Naive B cell (primary cell): ENCODE results near the gene ENDOD1. TPM values are rescaled to one million over a fixed set of nuclear protein-coding genes. Genes with fewer than 3 reads are reported as not detected.
A peak's percentile ranks its signal among the peaks of the same experiment; 100 is the strongest.

ENCODE experiments used
- ATAC-seq, 2 donors: fragments of 150-1000 bp; cut with Tn5 transposase; 2 replicates each; pipeline ENCODE4 v1.10.0; 2021; ENCODE audit warnings: low read depth in 2 of 2, mild to moderate bottlenecking in 2 of 2, moderate library complexity in 2 of 2
- DNase-seq: peaks from one replicate; pipeline ENCODE4 v3.0.0; 2022
- H3K27ac Mint-ChIP-seq, 6 donors: one replicate each; pipeline ENCODE4 v1.8.0; 2020 to 2022; ENCODE audit warnings: mild to moderate bottlenecking in 6 of 6, mixed read lengths in 6 of 6, moderate library complexity in 5 of 6, inconsistent platforms in 2 of 6
- H3K27me3 Mint-ChIP-seq, 3 donors: one replicate each; pipeline ENCODE4 v1.8.0; 2021 to 2022; ENCODE audit warnings: mixed read lengths in 3 of 3, mild to moderate bottlenecking in 1 of 3
- H3K36me3 Mint-ChIP-seq, 2 donors: one replicate each; pipeline ENCODE4 v1.8.0; 2020 to 2022; ENCODE audit warnings: mixed read lengths in 2 of 2, inconsistent platforms in 1 of 2, mild to moderate bottlenecking in 1 of 2
- H3K4me1 Mint-ChIP-seq, 3 donors: one replicate each; pipeline ENCODE4 v1.8.0; 2020 to 2022; ENCODE audit warnings: mixed read lengths in 3 of 3, inconsistent platforms in 1 of 3, mild to moderate bottlenecking in 1 of 3, moderate library complexity in 1 of 3
- H3K4me3 Mint-ChIP-seq, 8 donors: one replicate each; pipeline ENCODE4 v1.8.0; 2020 to 2022; ENCODE audit warnings: mild to moderate bottlenecking in 8 of 8, mixed read lengths in 8 of 8, moderate library complexity in 8 of 8, inconsistent platforms in 2 of 8
- H3K9me3 Mint-ChIP-seq, 7 donors: one replicate each; pipeline ENCODE4 v1.8.0; 2020 to 2022; ENCODE audit warnings: mixed read lengths in 7 of 7, mild to moderate bottlenecking in 5 of 7, inconsistent platforms in 2 of 7, moderate library complexity in 1 of 7
- polyA plus RNA-seq, 6 donors: library from polyadenylated mRNA; unstranded; fragments of 300-500 nt; fragmentation: Illumina TruSeq; gene quantifications; one replicate each; pipeline ENCODE4 v1.2.3, GENCODE V29; 2021; ENCODE audit warnings: low read depth in 6 of 6

Gene ENDOD1
- polyA plus RNA-seq, 6 donors from 2014 or later: 3.8 to 25.1 (median 21.7) TPM

- no peak for ATAC-seq
- H3K4me3 Mint-ChIP-seq: no peak overlapping the region
- no peak for DNase-seq
- no peaks in the 10 kb centered on the region for H3K27me3 Mint-ChIP-seq
- H3K9me3 Mint-ChIP-seq: peaks cover 0 to 3% (median 0%) of the 10 kb centered on the region in 7 donors
- peaks cover 34 to 46% (median 39%) of the 10 kb centered on the region in 3 donors for H3K4me1 Mint-ChIP-seq
- peak overlapping the region in 2 of 6 donors; percentile 24 to 93 for H3K27ac Mint-ChIP-seq
- peaks cover 0 to 18% of the 10 kb centered on the region in 2 donors for H3K36me3 Mint-ChIP-seq
Observed at GRCh38 chr11:95155385-95155784, 65.7 kb downstream of the ENDOD1 start.

- H3K9me3 Mint-ChIP-seq: peaks cover 0 to 3% (median 0%) of the 10 kb centered on the region in 7 donors
- ATAC-seq: no peak
- H3K36me3 Mint-ChIP-seq: peaks cover 0 to 19% of the 10 kb centered on the region in 2 donors
- peak overlapping the region in 1 of 8 donors; percentile 54 for H3K4me3 Mint-ChIP-seq
- H3K27ac Mint-ChIP-seq: peak overlapping the region in 4 of 6 donors; percentile 1 to 13 (median 3)
- no peaks in the 10 kb centered on the region for H3K27me3 Mint-ChIP-seq
- DNase-seq: no peak
- H3K4me1 Mint-ChIP-seq: peaks cover 37 to 42% (median 38%) of the 10 kb centered on the region in 3 donors
Observed at GRCh38 chr11:95156133-95156721, 66.6 kb downstream of the ENDOD1 start.

GRCh38 chr11:95156916-95157541 is 67.4 kb downstream of the ENDOD1 start:
- ATAC-seq (no peak), DNase-seq (no peak)
- H3K4me3 Mint-ChIP-seq: no peak overlapping the region
- peak overlapping the region in 1 of 6 donors; percentile 39 for H3K27ac Mint-ChIP-seq
- peaks cover 30 to 34% (median 32%) of the 10 kb centered on the region in 3 donors for H3K4me1 Mint-ChIP-seq
- H3K27me3 Mint-ChIP-seq: no peaks in the 10 kb centered on the region
- H3K9me3 Mint-ChIP-seq: peaks cover 0 to 3% (median 0%) of the 10 kb centered on the region in 7 donors
- H3K36me3 Mint-ChIP-seq: peaks cover 0 to 19% of the 10 kb centered on the region in 2 donors

- DNase-seq: no peak
- H3K27me3 Mint-ChIP-seq: no peaks in the 10 kb centered on the region
- peaks cover 0 to 19% of the 10 kb centered on the region in 2 donors for H3K36me3 Mint-ChIP-seq
- peaks cover 0 to 3% (median 0%) of the 10 kb centered on the region in 7 donors for H3K9me3 Mint-ChIP-seq
- H3K4me3 Mint-ChIP-seq: no peak overlapping the region
- ATAC-seq: no peak
- H3K27ac Mint-ChIP-seq: no peak overlapping the region
- H3K4me1 Mint-ChIP-seq: peaks cover 22 to 27% (median 27%) of the 10 kb centered on the region in 3 donors
Observed at GRCh38 chr11:95157824-95158223, 68.2 kb downstream of the ENDOD1 start.

GRCh38 chr11:95161248-95161647 is 71.6 kb downstream of the ENDOD1 start:
- Mint-ChIP-seq H3K9me3 (peaks cover 0 to 3% (median 0%) of the 10 kb centered on the region in 7 donors), H3K4me1 (peaks cover 5 to 12% (median 6%) of the 10 kb centered on the region in 3 donors), H3K4me3 (no peak overlapping the region), H3K27ac (peak overlapping the region in 2 of 6 donors; percentile 22 to 39), H3K27me3 (no peaks in the 10 kb centered on the region), H3K36me3 (peaks cover 0 to 19% of the 10 kb centered on the region in 2 donors)
- ATAC-seq (no peak), DNase-seq (no peak)

- Mint-ChIP-seq H3K27ac (peak overlapping the region in 4 of 6 donors; percentile 17 to 54 (median 50)), H3K27me3 (no peaks in the 10 kb centered on the region), H3K4me1 (peaks cover 8 to 19% (median 11%) of the 10 kb centered on the region in 3 donors), H3K36me3 (peaks cover 0 to 13% of the 10 kb centered on the region in 2 donors), H3K4me3 (no peak overlapping the region), H3K9me3 (peaks cover 0 to 2% (median 0%) of the 10 kb centered on the region in 7 donors)
- no peak for ATAC-seq
- DNase-seq: no peak
Observed at GRCh38 chr11:95163106-95163505, 73.5 kb downstream of the ENDOD1 start.

GRCh38 chr11:95165638-95166037 is 76.0 kb downstream of the ENDOD1 start:
- Mint-ChIP-seq H3K27me3 (no peaks in the 10 kb centered on the region), H3K27ac (no peak overlapping the region), H3K9me3 (no peaks in the 10 kb centered on the region), H3K4me1 (peaks cover 8 to 26% (median 10%) of the 10 kb centered on the region in 3 donors), H3K36me3 (no peaks in the 10 kb centered on the region), H3K4me3 (no peak overlapping the region)
- no peak for DNase-seq
- no peak for ATAC-seq

GRCh38 chr11:95166781-95167180 is 77.1 kb downstream of the ENDOD1 start:
- no peaks in the 10 kb centered on the region for H3K9me3 Mint-ChIP-seq
- peak overlapping the region in 3 of 6 donors; percentile 8 to 71 (median 60) for H3K27ac Mint-ChIP-seq
- DNase-seq: no peak
- H3K4me1 Mint-ChIP-seq: peaks cover 7 to 26% (median 10%) of the 10 kb centered on the region in 3 donors
- no peaks in the 10 kb centered on the region for H3K36me3 Mint-ChIP-seq
- H3K27me3 Mint-ChIP-seq: no peaks in the 10 kb centered on the region
- no peak for ATAC-seq
- no peak overlapping the region for H3K4me3 Mint-ChIP-seq

GRCh38 chr11:95170294-95170693 is 80.6 kb downstream of the ENDOD1 start:
- no peaks in the 10 kb centered on the region for H3K27me3 Mint-ChIP-seq
- H3K9me3 Mint-ChIP-seq: no peaks in the 10 kb centered on the region
- peaks cover 7 to 20% (median 10%) of the 10 kb centered on the region in 3 donors for H3K4me1 Mint-ChIP-seq
- H3K4me3 Mint-ChIP-seq: no peak overlapping the region
- no peaks in the 10 kb centered on the region for H3K36me3 Mint-ChIP-seq
- no peak for DNase-seq
- no peak for ATAC-seq
- H3K27ac Mint-ChIP-seq: no peak overlapping the region

GRCh38 chr11:95175818-95176380 is 86.3 kb downstream of the ENDOD1 start:
- no peaks in the 10 kb centered on the region for H3K27me3 Mint-ChIP-seq
- no peaks in the 10 kb centered on the region for H3K9me3 Mint-ChIP-seq
- H3K4me3 Mint-ChIP-seq: no peak overlapping the region
- peak overlapping the region in 4 of 6 donors; percentile 21 to 54 (median 45) for H3K27ac Mint-ChIP-seq
- peaks cover 13 to 22% of the 10 kb centered on the region in 2 donors for H3K36me3 Mint-ChIP-seq
- H3K4me1 Mint-ChIP-seq: no peaks in the 10 kb centered on the region
- DNase-seq (no peak), ATAC-seq (no peak)

Other genes starting within 250 kb of the ENDOD1 start
- gene CWC15, start 116.3 kb upstream of the ENDOD1 start, polyA plus RNA-seq: 10 to 100 TPM; 42.0 to 68.2 (median 56.8) TPM
- gene KDM4D, start 116.1 kb upstream of the ENDOD1 start, polyA plus RNA-seq: 1 to 10 TPM in 4 of 6 donors, under 1 TPM in 2; 0.24 to 3.8 (median 1.4) TPM
- gene KDM4E, start 64.6 kb upstream of the ENDOD1 start, polyA plus RNA-seq: not detected
- gene KDM4F, start 40.4 kb upstream of the ENDOD1 start, polyA plus RNA-seq: not detected
- gene SRSF8, start 22.9 kb upstream of the ENDOD1 start, polyA plus RNA-seq: 100 to 1,000 TPM in 5 of 6 donors, 10 to 100 TPM in 1; 93.9 to 128 (median 108) TPM
- gene SESN3, start 141.4 kb downstream of the ENDOD1 start, polyA plus RNA-seq: 1 to 10 TPM; 2.1 to 3.4 (median 2.6) TPM